Measurements from ENCODE around the gene MT1H. TPM values are rescaled to one million over a fixed set of nuclear protein-coding genes. Genes with fewer than 3 reads are reported as not detected.

Gene MT1H
- total and polyA plus RNA-seq, 7 experiments from 2014 or later, result 1.6 TPM; not detected in 6

DNA sequence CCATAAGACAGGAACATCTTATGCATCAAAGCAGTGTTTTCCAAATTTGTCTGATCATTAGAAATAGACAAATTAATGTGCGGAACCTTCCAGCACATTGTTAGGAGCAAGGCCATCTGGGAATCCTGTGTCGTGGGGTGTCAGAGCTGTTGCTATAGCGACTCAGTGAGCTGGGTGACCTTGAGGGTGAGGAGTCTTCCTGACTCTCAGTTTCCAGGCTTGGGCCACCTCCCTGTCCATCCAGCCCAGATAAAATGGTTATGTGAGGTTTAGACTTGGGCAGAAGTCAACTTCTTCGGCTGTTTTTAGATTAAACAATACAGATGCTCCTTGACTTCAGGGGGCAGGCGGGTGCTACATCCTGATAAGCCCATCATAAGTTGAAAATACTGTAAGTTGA is 33.2 kb downstream of the MT1H start:
- no peak overlapping the region for H3K4me3 Mint-ChIP-seq
- intact Hi-C loops (cut with micrococcal nuclease), result loop anchor here (1.0 to 10.0 kb wide), 14 partner anchors 21 to 278 kb away; partner anchors contain the start of genes MT1X (in 2 of the 2), MT2A (in 2 of the 2), NUDT21 (in 2 of the 2) and NUP93 (in 2 of the 2)
- no peaks in the 10 kb centered on the region for H3K9me3 ChIP-seq (ENCODE audit: control insufficient read depth in 2 of 3, low read length in 3 of 3)
- no peak overlapping the region for H3K27ac ChIP-seq (ENCODE audit: low read depth, low read length)
- H3K4me1 ChIP-seq (ENCODE audit: control insufficient read depth in 2 of 2, insufficient read depth in 2 of 2, low read length in 2 of 2), result peaks cover 4 to 5% of the 10 kb centered on the region in 2 donors
- ChIA-PET POLR2A (interaction anchor here (0.7 to 3.7 kb wide), 5 partner anchors 20 to 229 kb away, joined by 4 to 17 read pairs (median 12); partner anchors contain the start of genes HERPUD1 and MT1X), CTCF (interaction anchor here (0.7 to 5.0 kb wide), 18 partner anchors 13 to 318 kb away, joined by 3 to 86 read pairs (median 6); partner anchors contain the start of genes BBS2 and MT1X)
- H3K27me3 ChIP-seq (ENCODE audit: control insufficient read depth in 2 of 2, insufficient read depth in 2 of 2, low read length in 2 of 2), result no peaks in the 10 kb centered on the region
- no peak overlapping the region for H3K4me3 ChIP-seq (ENCODE audit: low read length)
- DNase-seq (no peak), ATAC-seq (no peak)
- H3K27ac Mint-ChIP-seq, result no peak overlapping the region
- H3K4me1 Mint-ChIP-seq, result peaks cover 0 to 13% (median 11%) of the 10 kb centered on the region in 7 donors
- no peaks in the 10 kb centered on the region for H3K36me3 Mint-ChIP-seq
- H3K9me3 Mint-ChIP-seq, result peaks cover 0 to 3% (median 0%) of the 10 kb centered on the region in 11 donors
- H3K27me3 Mint-ChIP-seq, result no peaks in the 10 kb centered on the region
- H3K36me3 ChIP-seq (ENCODE audit: control insufficient read depth in 2 of 3, insufficient read depth in 3 of 3, low read length in 3 of 3), result no peaks in the 10 kb centered on the region

DNA sequence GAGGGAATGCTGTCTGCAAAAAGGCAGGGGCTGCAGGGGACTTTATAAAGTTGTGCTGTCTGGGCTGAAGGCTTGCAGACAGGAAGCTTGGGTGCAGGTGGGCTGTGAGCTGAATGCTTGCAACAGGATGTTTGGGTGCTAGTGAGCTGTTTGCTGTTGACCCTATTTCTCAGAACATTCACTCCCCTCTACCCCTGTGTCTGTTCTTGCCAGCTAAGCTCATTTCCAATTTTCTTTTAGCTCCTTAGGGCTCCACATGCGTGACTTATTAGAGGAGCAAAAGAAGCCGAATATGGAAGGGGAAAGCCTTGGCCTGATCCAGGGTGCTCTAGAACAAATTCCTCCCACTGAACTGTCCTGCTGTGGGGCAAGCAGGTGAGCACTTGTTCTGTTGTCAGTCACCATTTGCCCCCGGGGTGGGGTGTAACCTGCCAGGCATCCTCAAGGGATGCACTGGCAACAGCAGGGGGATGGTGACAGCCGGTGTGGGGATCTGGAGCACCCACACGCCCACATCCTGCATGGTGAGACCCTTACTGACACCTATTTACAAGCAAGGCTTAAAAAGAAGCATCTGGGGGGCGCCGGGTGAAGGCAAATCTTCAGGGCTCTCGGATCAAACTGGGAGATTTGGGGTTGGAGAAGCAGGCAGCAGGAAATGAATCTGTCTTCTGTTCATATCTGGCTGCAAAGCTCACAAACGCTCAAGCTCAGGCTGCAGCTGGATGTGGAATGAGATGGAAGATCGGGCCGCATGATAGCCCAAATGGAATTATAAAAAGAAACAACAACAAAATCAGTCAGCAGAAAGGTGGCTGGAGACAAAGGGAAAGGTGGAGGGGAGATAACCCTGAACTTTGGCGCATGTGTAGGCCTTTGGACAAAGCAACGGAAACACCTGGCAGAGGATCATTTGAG is 39.2 kb downstream of the MT1H start:
- DNase-seq (peak in 6 of 9 donors; percentile 35 to 53 (median 47)), ATAC-seq (peak; percentile 77)
- no peaks in the 10 kb centered on the region for H3K27me3 Mint-ChIP-seq
- ChIA-PET CTCF (interaction anchor here (0.6 to 2.3 kb wide), 8 partner anchors 10 to 195 kb away, joined by 3 to 14 read pairs (median 4); no protein-coding TSS in a partner anchor), POLR2A (interaction anchor here (0.6 to 2.7 kb wide), 19 partner anchors 7 to 256 kb away, joined by 3 to 20 read pairs (median 4); partner anchors contain the start of genes BBS2, MT1X and MT2A)
- intact Hi-C loops (cut with micrococcal nuclease), result loop anchor here (2.0 to 10.0 kb wide), 3 partner anchors 22 to 351 kb away; partner anchors contain the start of genes AMFR (in 1 of the 2) and NUP93 (in 1 of the 2)
- peaks cover 0 to 5% (median 0%) of the 10 kb centered on the region in 11 donors for H3K9me3 Mint-ChIP-seq
- Histone ChIP-seq H3K4me3 (ENCODE audit: low read length) (peak overlapping the region; percentile 65), H3K9me3 (ENCODE audit: control insufficient read depth in 2 of 3, low read length in 3 of 3) (no peaks in the 10 kb centered on the region), H3K27me3 (ENCODE audit: control insufficient read depth in 2 of 2, insufficient read depth in 2 of 2, low read length in 2 of 2) (no peaks in the 10 kb centered on the region), H3K27ac (ENCODE audit: low read depth, low read length) (peak overlapping the region; percentile 69), H3K4me1 (ENCODE audit: control insufficient read depth in 2 of 2, insufficient read depth in 2 of 2, low read length in 2 of 2) (peaks cover 17 to 26% of the 10 kb centered on the region in 2 donors), H3K36me3 (ENCODE audit: control insufficient read depth in 2 of 3, insufficient read depth in 3 of 3, low read length in 3 of 3) (no peaks in the 10 kb centered on the region)
- peaks cover 14 to 41% (median 36%) of the 10 kb centered on the region in 7 donors for H3K4me1 Mint-ChIP-seq
- peak overlapping the region; percentile 72 to 89 (median 83) for H3K4me3 Mint-ChIP-seq
- H3K36me3 Mint-ChIP-seq, result no peaks in the 10 kb centered on the region
- peak overlapping the region; percentile 80 to 100 (median 89) for H3K27ac Mint-ChIP-seq

DNA sequence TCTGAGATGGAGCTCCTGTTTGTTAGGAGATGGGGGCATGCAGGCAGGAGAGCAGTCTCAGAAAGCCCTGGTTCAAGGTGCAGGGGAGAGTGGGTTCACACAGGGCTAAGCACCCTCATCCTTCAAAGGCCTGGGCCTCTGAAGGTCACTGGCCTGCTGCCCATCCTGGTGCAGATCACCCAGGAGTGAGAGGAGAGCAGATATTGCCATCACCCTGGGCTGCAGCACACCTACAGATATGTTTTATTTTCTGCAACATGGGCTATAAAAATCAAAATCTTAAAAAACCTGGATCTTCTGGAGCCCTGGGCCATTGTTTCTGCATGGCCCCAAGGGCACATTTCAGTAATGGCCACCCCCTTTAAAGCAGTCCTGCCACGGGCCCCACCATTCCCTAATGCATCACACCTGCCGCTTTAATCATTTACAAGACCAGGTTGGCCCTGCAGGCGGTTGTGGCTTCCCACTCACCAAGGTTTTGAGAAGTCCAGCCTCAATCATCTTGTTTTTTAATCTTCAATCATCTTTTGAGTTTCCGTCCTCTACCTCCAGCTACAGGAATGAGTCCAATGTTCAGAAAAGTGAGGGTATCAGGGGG is 39.9 kb downstream of the MT1H start:
- CTCF ChIA-PET, result interaction anchor here (0.7 to 2.3 kb wide), 4 partner anchors 8 to 133 kb away, joined by 3 to 14 read pairs (median 6); no protein-coding TSS in a partner anchor

DNA sequence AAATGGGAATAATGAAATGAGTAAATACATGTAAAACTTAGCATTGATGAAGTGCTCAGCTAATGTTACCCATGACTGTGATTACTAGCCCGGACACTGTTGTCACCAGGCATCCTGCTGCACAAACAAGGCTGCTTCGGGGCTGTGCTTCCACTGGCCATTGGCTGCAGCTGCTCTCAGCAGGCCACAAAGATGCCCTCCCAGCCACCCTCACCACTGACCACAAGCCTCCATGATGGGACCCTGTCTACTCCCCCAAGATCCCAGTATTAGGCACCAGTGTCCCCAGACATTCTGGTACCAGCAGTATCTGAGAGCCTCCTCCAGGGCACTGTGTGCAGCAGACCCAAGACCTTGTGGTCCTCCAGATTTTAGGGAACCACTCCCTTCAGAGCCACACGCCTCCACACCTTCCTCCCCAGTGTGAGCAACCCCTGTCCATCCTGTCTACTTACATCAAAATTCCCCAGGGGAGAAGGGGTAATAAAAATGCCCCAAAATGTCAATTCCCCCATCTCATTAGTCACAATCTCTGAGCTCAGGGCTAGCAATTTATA is 40.6 kb downstream of the MT1H start:
- H3K4me1 ChIP-seq (ENCODE audit: control insufficient read depth in 2 of 2, insufficient read depth in 2 of 2, low read length in 2 of 2), result peaks cover 17 to 26% of the 10 kb centered on the region in 2 donors
- H3K27ac Mint-ChIP-seq, result peak overlapping the region in 8 of 9 donors; percentile 62 to 100 (median 90)
- H3K9me3 Mint-ChIP-seq, result peaks cover 0 to 5% (median 0%) of the 10 kb centered on the region in 11 donors
- H3K36me3 Mint-ChIP-seq, result no peaks in the 10 kb centered on the region
- no peak for DNase-seq
- H3K27ac ChIP-seq (ENCODE audit: low read depth, low read length), result no peak overlapping the region
- intact Hi-C loops (cut with micrococcal nuclease), result no loop called here
- H3K4me1 Mint-ChIP-seq, result peaks cover 14 to 41% (median 36%) of the 10 kb centered on the region in 7 donors
- H3K4me3 Mint-ChIP-seq, result peak overlapping the region in 8 of 10 donors; percentile 33 to 89 (median 84)
- peak overlapping the region; percentile 65 for H3K4me3 ChIP-seq (ENCODE audit: low read length)
- CTCF ChIA-PET, result interaction anchor here (1.5 kb wide), 1 partner anchor 8 kb away, joined by 3 read pairs; no protein-coding TSS in a partner anchor
- no peaks in the 10 kb centered on the region for H3K36me3 ChIP-seq (ENCODE audit: control insufficient read depth in 2 of 3, insufficient read depth in 3 of 3, low read length in 3 of 3)
- no peaks in the 10 kb centered on the region for H3K27me3 Mint-ChIP-seq
- H3K27me3 ChIP-seq (ENCODE audit: control insufficient read depth in 2 of 2, insufficient read depth in 2 of 2, low read length in 2 of 2), result no peaks in the 10 kb centered on the region
- H3K9me3 ChIP-seq (ENCODE audit: control insufficient read depth in 2 of 3, low read length in 3 of 3), result no peaks in the 10 kb centered on the region
- ATAC-seq, result no peak
- POLR2A ChIA-PET, result interaction anchor here (1.3 to 1.9 kb wide), 2 partner anchors 10 to 191 kb away, joined by 4 to 6 read pairs; partner anchors contain the start of gene BBS2

More for the DNA sequence above, 39.9 kb downstream of the MT1H start:
- Mint-ChIP-seq H3K36me3 (no peaks in the 10 kb centered on the region), H3K27me3 (no peaks in the 10 kb centered on the region), H3K4me1 (peaks cover 14 to 41% (median 36%) of the 10 kb centered on the region in 7 donors), H3K4me3 (peak overlapping the region; percentile 72 to 89 (median 83)), H3K27ac (peak overlapping the region; percentile 80 to 100 (median 89)), H3K9me3 (peaks cover 0 to 5% (median 0%) of the 10 kb centered on the region in 11 donors)
- peak overlapping the region; percentile 65 for H3K4me3 ChIP-seq (ENCODE audit: low read length)
- H3K27ac ChIP-seq (ENCODE audit: low read depth, low read length), result peak overlapping the region; percentile 69
- POLR2A ChIA-PET, result interaction anchor here (0.6 to 2.7 kb wide), 8 partner anchors 11 to 190 kb away, joined by 3 to 20 read pairs (median 4); partner anchors contain the start of genes BBS2 and MT2A
- H3K36me3 ChIP-seq (ENCODE audit: control insufficient read depth in 2 of 3, insufficient read depth in 3 of 3, low read length in 3 of 3), result no peaks in the 10 kb centered on the region
- no peaks in the 10 kb centered on the region for H3K9me3 ChIP-seq (ENCODE audit: control insufficient read depth in 2 of 3, low read length in 3 of 3)
- intact Hi-C loops (cut with micrococcal nuclease), result loop anchor here (2.0 to 10.0 kb wide), 3 partner anchors 21 to 352 kb away; partner anchors contain the start of genes AMFR (in 1 of the 2) and NUP93 (in 1 of the 2)
- DNase-seq (no peak), ATAC-seq (no peak)
- no peaks in the 10 kb centered on the region for H3K27me3 ChIP-seq (ENCODE audit: control insufficient read depth in 2 of 2, insufficient read depth in 2 of 2, low read length in 2 of 2)
- peaks cover 17 to 26% of the 10 kb centered on the region in 2 donors for H3K4me1 ChIP-seq (ENCODE audit: control insufficient read depth in 2 of 2, insufficient read depth in 2 of 2, low read length in 2 of 2)

DNA sequence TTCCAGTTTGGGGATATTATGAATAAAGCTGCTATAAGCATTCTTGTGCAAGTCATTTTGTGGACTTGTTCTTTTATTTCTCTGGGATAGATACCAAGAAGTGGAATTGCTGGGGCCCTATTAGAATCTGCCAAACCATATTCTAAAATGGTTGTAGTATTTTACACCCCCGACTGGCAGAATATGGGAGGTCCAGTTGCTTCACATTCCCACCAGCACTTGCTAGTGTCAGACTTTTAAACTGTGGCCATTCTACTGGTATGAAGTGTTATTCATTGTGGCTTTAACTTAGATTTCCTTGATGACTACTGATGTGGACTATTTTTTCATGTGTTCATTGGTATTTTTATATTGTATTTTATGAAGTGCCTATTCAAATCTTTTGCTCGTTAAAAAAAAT is 42.2 kb downstream of the MT1H start:
- no peak overlapping the region for H3K27ac ChIP-seq (ENCODE audit: low read depth, low read length)
- H3K4me3 ChIP-seq (ENCODE audit: low read length), result no peak overlapping the region
- peaks cover 17 to 26% of the 10 kb centered on the region in 2 donors for H3K4me1 ChIP-seq (ENCODE audit: control insufficient read depth in 2 of 2, insufficient read depth in 2 of 2, low read length in 2 of 2)
- no peaks in the 10 kb centered on the region for H3K36me3 Mint-ChIP-seq
- no peaks in the 10 kb centered on the region for H3K27me3 ChIP-seq (ENCODE audit: control insufficient read depth in 2 of 2, insufficient read depth in 2 of 2, low read length in 2 of 2)
- ChIA-PET POLR2A (no interaction called here), CTCF (interaction anchor here (0.6 kb wide), 1 partner anchor 10 kb away, joined by 3 read pairs; no protein-coding TSS in a partner anchor)
- DNase-seq (no peak), ATAC-seq (no peak)
- no peaks in the 10 kb centered on the region for H3K36me3 ChIP-seq (ENCODE audit: control insufficient read depth in 2 of 3, insufficient read depth in 3 of 3, low read length in 3 of 3)
- H3K27me3 Mint-ChIP-seq, result no peaks in the 10 kb centered on the region
- H3K4me3 Mint-ChIP-seq, result peak overlapping the region in 1 of 10 donors; percentile 20
- peaks cover 0 to 5% (median 0%) of the 10 kb centered on the region in 11 donors for H3K9me3 Mint-ChIP-seq
- intact Hi-C loops (cut with micrococcal nuclease), result no loop called here
- peaks cover 15 to 41% (median 36%) of the 10 kb centered on the region in 7 donors for H3K4me1 Mint-ChIP-seq
- no peaks in the 10 kb centered on the region for H3K9me3 ChIP-seq (ENCODE audit: control insufficient read depth in 2 of 3, low read length in 3 of 3)
- H3K27ac Mint-ChIP-seq, result peak overlapping the region in 6 of 9 donors; percentile 9 to 100 (median 30)
